Epidermal melanocyte (primary cell): ENCODE data around the gene SAMSN1.
"Not testable (repeated sequence)": the region's sequence is repeated elsewhere in the genome, so short reads cannot be mapped to it uniquely, and the experiment has no call there.

Experiments
- DNase-seq: peaks from one replicate; pipeline ENCODE4 v3.0.0; 2011; ENCODE audit warnings: low spot score; ENCODE audit not compliant: insufficient read length

The SAMSN1 gene

GRCh38 chr21:14566894-14567293, 20.8 kb upstream of the SAMSN1 start:
- no peak for DNase-seq

- DNase-seq, result no peak
These were observed 16.8 kb upstream of the SAMSN1 start for GRCh38 chr21:14562959-14563358.

GRCh38 chr21:14560555-14560954, 14.4 kb upstream of the SAMSN1 start:
- no peak for DNase-seq

- no peak for DNase-seq
These were observed 14.0 kb upstream of the SAMSN1 start for GRCh38 chr21:14560139-14560538.

GRCh38 chr21:14559102-14559501, 13.0 kb upstream of the SAMSN1 start:
- DNase-seq, result no peak

- no peak for DNase-seq
These were observed 11.3 kb upstream of the SAMSN1 start for GRCh38 chr21:14557413-14557812.

- DNase-seq, result no peak
These were observed 8.8 kb upstream of the SAMSN1 start for GRCh38 chr21:14554948-14555347.

GRCh38 chr21:14553422-14553821, 7.3 kb upstream of the SAMSN1 start:
- no peak for DNase-seq

- no peak for DNase-seq
These were observed 5.6 kb upstream of the SAMSN1 start for GRCh38 chr21:14551741-14552140.

GRCh38 chr21:14550135-14550534, 4.0 kb upstream of the SAMSN1 start:
- no peak for DNase-seq

GRCh38 chr21:14548779-14549178, 2.7 kb upstream of the SAMSN1 start:
- DNase-seq, result no peak

- DNase-seq, result no peak
These were observed 1.9 kb upstream of the SAMSN1 start for GRCh38 chr21:14547834-14548513.

- DNase-seq, result not testable (repeated sequence)
These were observed 604 bp upstream of the SAMSN1 start for GRCh38 chr21:14546719-14547118.

GRCh38 chr21:14543983-14544382, 2.1 kb downstream of the SAMSN1 start:
- DNase-seq, result no peak

- DNase-seq, result no peak
These were observed 3.5 kb downstream of the SAMSN1 start for GRCh38 chr21:14542638-14543037.

GRCh38 chr21:14541841-14542490, 4.1 kb downstream of the SAMSN1 start:
- DNase-seq, result no peak

GRCh38 chr21:14538483-14538882, 7.6 kb downstream of the SAMSN1 start:
- no peak for DNase-seq

- DNase-seq, result no peak
These were observed 9.2 kb downstream of the SAMSN1 start for GRCh38 chr21:14536929-14537328.

GRCh38 chr21:14535702-14536101, 10.4 kb downstream of the SAMSN1 start:
- DNase-seq, result no peak

- no peak for DNase-seq
These were observed 12.4 kb downstream of the SAMSN1 start for GRCh38 chr21:14533499-14534428.

- no peak for DNase-seq
These were observed 14.3 kb downstream of the SAMSN1 start for GRCh38 chr21:14531757-14532316.

- DNase-seq, result no peak
These were observed 15.5 kb downstream of the SAMSN1 start for GRCh38 chr21:14530592-14530991.
